HUES6 (cell line): ENCODE data around the gene COL3A1.

Experiments used
- H3K27ac ChIP-seq: 2 replicates; pipeline ENCODE4 v1.7.0; 2013; ENCODE audit warnings: low read depth, mild to moderate bottlenecking, low read length, inconsistent platforms
- H3K27me3 ChIP-seq: 2 replicates; pipeline ENCODE4 v1.6.1; 2013; ENCODE audit warnings: low read length; ENCODE audit not compliant: control insufficient read depth, insufficient read depth
- H3K36me3 ChIP-seq: 2 replicates; pipeline ENCODE4 v1.6.1; 2013; ENCODE audit warnings: low read length; ENCODE audit not compliant: control insufficient read depth, insufficient read depth
- H3K4me1 ChIP-seq: 2 replicates; pipeline ENCODE4 v1.6.1; 2013; ENCODE audit warnings: low read length; ENCODE audit not compliant: control insufficient read depth, insufficient read depth
- H3K4me3 ChIP-seq: 2 replicates; pipeline ENCODE4 v1.5.1; 2013; ENCODE audit warnings: low read depth, low read length
- H3K9ac ChIP-seq: one replicate; pipeline ENCODE4 v1.6.1; 2013; ENCODE audit warnings: mild to moderate bottlenecking, low read length
- H3K9me3 ChIP-seq: 2 replicates; pipeline ENCODE4 v1.6.1; 2013; ENCODE audit warnings: low read depth, low read length; ENCODE audit not compliant: control insufficient read depth, insufficient read depth

Gene COL3A1

GRCh38 chr2:188976545-188977268 is 2.5 kb downstream of the COL3A1 start:
- Histone ChIP-seq H3K4me3 (no peak overlapping the region; the same call in 1 of the 2 replicates), H3K27ac (no peak overlapping the region), H3K9ac (no peak overlapping the region), H3K9me3 (no peaks in the 10 kb centered on the region), H3K27me3 (no peaks in the 10 kb centered on the region), H3K36me3 (no peaks in the 10 kb centered on the region), H3K4me1 (peaks cover 5% of the 10 kb centered on the region; the same call in 1 of the 2 replicates)

- Histone ChIP-seq H3K36me3 (no peaks in the 10 kb centered on the region), H3K4me1 (peaks cover 5% of the 10 kb centered on the region; the same call in 1 of the 2 replicates), H3K9me3 (no peaks in the 10 kb centered on the region), H3K4me3 (no peak overlapping the region), H3K27ac (no peak overlapping the region), H3K9ac (no peak overlapping the region), H3K27me3 (no peaks in the 10 kb centered on the region)
Measured at GRCh38 chr2:188977317-188977716, 3.1 kb downstream of the COL3A1 start.

DNA sequence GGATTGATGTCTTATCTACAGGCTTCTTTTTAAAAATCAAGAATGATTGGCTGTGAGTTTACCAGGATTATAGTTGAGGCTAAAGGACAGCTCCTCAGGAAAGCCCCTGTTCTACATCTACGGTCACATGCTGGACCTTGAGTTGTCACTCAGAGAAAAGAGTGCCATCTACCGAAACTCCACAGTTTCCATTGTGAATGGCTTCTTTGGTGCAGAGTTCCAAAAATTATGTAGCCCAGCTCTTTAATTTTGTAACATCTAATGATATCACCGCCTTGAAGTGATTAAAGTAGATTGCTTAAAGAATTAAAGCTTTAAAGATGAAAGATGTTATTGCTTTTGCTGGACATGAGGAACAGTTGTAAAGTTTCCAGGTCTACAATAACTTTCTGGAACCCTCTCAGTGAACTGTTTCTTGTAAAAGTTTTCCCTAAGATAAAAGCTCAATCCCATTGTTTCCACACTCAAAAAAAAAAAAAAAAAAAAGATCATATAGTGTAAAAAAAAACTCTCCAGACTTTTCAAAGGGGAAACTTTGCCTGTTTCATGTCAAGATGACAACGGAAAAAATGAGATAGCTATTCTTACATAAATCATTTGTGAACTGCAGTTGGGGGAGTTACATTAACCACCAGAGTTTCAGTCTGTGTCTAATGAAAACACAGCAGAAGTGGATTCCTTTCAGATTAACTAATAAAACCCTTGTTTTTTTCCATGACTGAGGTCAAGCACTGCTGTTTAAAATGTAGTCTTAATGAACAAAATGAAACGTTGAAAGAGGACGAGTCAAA is 4.3 kb downstream of the COL3A1 start:
- H3K27me3 ChIP-seq = no peaks in the 10 kb centered on the region
- no peak overlapping the region for H3K9ac ChIP-seq
- H3K4me1 ChIP-seq = peaks cover 5% of the 10 kb centered on the region; the same call in 1 of the 2 replicates
- H3K4me3 ChIP-seq = no peak overlapping the region
- H3K9me3 ChIP-seq = no peaks in the 10 kb centered on the region
- H3K36me3 ChIP-seq = no peaks in the 10 kb centered on the region
- no peak overlapping the region for H3K27ac ChIP-seq

- Histone ChIP-seq H3K27me3 (no peaks in the 10 kb centered on the region), H3K9me3 (no peaks in the 10 kb centered on the region), H3K4me1 (peaks cover 5% of the 10 kb centered on the region; the same call in 1 of the 2 replicates), H3K9ac (no peak overlapping the region), H3K4me3 (no peak overlapping the region), H3K27ac (no peak overlapping the region), H3K36me3 (no peaks in the 10 kb centered on the region)
Measured at GRCh38 chr2:188979187-188980114, 5.3 kb downstream of the COL3A1 start.

- Histone ChIP-seq H3K27ac (no peak overlapping the region), H3K9me3 (no peaks in the 10 kb centered on the region), H3K27me3 (no peaks in the 10 kb centered on the region), H3K9ac (no peak overlapping the region), H3K36me3 (no peaks in the 10 kb centered on the region), H3K4me1 (no peaks in the 10 kb centered on the region), H3K4me3 (no peak overlapping the region)
Measured at GRCh38 chr2:188983427-188984064, 9.4 kb downstream of the COL3A1 start.

GRCh38 chr2:188984065-188984491 is 9.9 kb downstream of the COL3A1 start:
- Histone ChIP-seq H3K27ac (no peak overlapping the region), H3K9me3 (no peaks in the 10 kb centered on the region), H3K36me3 (no peaks in the 10 kb centered on the region), H3K9ac (no peak overlapping the region), H3K27me3 (no peaks in the 10 kb centered on the region), H3K4me1 (no peaks in the 10 kb centered on the region), H3K4me3 (no peak overlapping the region)

DNA sequence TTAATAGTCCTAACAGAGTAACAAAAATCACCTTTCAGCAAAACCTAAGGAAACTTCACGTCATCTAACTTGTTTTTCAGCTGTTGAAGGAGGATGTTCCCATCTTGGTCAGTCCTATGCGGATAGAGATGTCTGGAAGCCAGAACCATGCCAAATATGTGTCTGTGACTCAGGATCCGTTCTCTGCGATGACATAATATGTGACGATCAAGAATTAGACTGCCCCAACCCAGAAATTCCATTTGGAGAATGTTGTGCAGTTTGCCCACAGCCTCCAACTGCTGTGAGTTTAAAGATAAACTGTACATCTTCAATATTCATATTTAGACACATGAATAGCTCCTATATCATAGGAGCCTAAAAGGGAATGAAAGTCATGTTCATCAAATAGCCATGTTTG is 10.5 kb downstream of the COL3A1 start:
- Histone ChIP-seq H3K9ac (no peak overlapping the region), H3K36me3 (no peaks in the 10 kb centered on the region), H3K4me3 (no peak overlapping the region), H3K9me3 (no peaks in the 10 kb centered on the region), H3K27ac (no peak overlapping the region), H3K27me3 (no peaks in the 10 kb centered on the region), H3K4me1 (no peaks in the 10 kb centered on the region)

DNA sequence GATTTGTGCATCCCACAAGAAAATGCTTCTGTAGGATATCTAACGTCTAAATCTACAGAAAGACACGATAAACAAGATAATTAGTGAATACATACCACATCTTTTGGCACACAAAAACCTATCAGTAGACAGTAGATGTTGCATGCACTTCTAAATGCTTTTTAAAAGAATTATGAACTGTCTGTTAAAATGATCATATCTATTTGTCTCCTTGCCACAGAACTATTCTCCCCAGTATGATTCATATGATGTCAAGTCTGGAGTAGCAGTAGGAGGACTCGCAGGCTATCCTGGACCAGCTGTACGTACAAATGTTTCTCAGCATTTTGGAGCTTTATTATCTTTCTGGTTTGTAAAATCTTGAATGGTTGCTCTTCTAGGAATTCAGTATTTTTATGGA is 12.7 kb downstream of the COL3A1 start:
- H3K4me3 ChIP-seq = no peak overlapping the region
- no peaks in the 10 kb centered on the region for H3K36me3 ChIP-seq
- no peak overlapping the region for H3K27ac ChIP-seq
- no peaks in the 10 kb centered on the region for H3K4me1 ChIP-seq
- H3K9me3 ChIP-seq = no peaks in the 10 kb centered on the region
- no peaks in the 10 kb centered on the region for H3K27me3 ChIP-seq
- H3K9ac ChIP-seq = no peak overlapping the region

DNA sequence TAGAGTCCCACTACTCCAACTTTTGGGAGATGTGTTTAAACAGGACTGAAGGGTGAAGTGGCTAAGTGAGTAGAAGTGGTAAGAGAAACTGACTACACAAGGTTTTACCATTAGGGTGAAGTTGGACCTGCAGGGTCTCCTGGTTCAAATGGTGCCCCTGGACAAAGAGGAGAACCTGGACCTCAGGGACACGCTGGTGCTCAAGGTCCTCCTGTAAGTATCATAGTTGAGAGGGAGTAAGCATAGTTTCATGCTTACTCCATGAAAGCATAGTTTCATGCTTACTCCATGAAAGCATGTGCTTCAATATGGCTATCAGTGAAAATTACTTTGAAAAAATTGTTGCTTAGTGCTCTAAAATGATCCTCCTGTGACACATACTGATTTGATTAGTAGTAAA is 19.1 kb downstream of the COL3A1 start:
- no peak overlapping the region for H3K9ac ChIP-seq
- H3K4me3 ChIP-seq = no peak overlapping the region
- no peak overlapping the region for H3K27ac ChIP-seq
- no peaks in the 10 kb centered on the region for H3K4me1 ChIP-seq
- no peaks in the 10 kb centered on the region for H3K9me3 ChIP-seq
- H3K27me3 ChIP-seq = no peaks in the 10 kb centered on the region
- H3K36me3 ChIP-seq = no peaks in the 10 kb centered on the region; the same call in 1 of the 2 replicates

DNA sequence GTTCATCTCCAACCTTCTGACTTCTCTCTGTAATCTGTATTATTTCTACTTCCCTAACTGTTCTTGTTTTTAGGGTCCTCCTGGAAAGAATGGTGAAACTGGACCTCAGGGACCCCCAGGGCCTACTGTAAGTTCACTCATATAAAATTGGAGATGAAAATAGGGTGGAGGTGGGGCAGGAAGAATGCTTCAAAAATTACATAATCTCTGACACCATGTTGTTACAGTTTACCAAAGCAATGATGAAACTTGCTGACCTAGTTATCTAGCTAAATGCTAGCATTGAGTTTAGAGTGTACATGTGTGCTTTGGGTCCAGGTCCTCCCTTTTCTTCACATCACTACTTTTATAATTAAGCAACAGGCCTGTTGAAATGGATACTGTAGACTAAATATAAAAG is 23.1 kb downstream of the COL3A1 start:
- Histone ChIP-seq H3K9ac (no peak overlapping the region), H3K27me3 (no peaks in the 10 kb centered on the region), H3K4me1 (no peaks in the 10 kb centered on the region), H3K36me3 (no peaks in the 10 kb centered on the region; the same call in 1 of the 2 replicates), H3K9me3 (no peaks in the 10 kb centered on the region), H3K27ac (no peak overlapping the region), H3K4me3 (no peak overlapping the region)
